Measurements from ENCODE around the gene DEFB124.

Gene DEFB124

GRCh38 chr20:31425797-31426196, 49.1 kb downstream of the DEFB124 start:
- no peak for DNase-seq (ENCODE audit: low spot score)

DNA sequence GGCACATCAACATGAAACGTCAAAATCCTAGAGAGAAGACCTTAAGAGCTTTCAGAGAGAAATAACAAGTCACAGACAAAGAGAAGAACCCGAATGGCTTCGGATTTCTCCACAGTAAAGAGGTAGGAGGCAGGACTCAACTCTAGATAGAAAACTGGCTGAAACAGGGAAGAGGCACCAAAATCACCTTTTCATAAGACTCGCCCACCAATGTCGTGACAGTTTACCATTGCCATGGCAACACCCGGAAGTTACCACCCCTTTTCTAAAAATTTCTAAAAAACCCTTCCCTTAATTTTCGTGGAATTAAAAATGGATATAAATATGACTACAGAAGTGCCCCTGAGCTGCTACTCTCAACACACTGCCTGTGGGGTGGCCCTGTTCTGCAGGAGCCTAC, 56.6 kb downstream of the DEFB124 start:
- no peak for DNase-seq (ENCODE audit: low spot score)

DNA sequence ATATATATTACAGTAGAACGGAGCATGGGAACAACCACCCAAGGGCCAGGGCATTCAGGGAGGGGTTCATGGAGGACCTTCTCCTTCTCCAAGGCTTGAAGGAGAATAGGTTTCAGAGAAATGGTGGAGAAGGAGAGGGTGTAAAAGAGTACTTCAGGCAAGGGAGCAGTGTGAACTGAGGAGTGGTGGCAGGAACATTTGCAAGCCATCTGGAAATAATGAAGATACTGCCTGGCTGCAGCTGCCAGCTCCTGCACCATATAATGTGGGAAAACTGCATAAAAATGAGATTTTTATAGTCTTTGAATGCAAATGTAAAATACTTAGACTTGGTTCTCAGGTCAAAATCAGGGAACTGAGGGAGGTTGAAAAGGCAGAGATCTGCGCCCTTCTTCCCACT, 59.3 kb downstream of the DEFB124 start:
- no peak for DNase-seq (ENCODE audit: low spot score)
